GM19238 (cell line): ENCODE data around the gene RAPGEF3.

Experiments used
- DNase-seq: peaks from one replicate; pipeline ENCODE4 v3.0.0; 2011; ENCODE audit warnings: low spot score; ENCODE audit not compliant: insufficient read length

The RAPGEF3 gene

DNA sequence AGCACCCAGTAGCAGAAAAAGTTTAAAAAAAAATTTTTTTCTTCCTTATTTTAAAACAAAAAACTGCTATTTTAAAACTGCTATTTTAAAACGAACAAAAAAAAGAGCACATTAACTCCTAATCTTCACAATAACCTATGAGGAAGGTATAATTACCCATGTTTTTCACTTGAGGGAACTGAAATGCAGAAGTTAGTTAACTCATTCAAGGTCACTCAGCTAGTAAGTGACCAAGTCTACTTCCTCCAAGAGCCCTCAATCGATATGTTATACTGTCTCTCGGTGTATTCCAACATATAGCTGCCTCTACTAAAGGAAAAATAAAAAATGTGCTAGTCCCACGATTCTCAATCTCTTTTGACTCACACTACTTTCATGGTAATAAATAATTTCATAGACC, 60.6 kb downstream of the RAPGEF3 start:
- no peak for DNase-seq

DNA sequence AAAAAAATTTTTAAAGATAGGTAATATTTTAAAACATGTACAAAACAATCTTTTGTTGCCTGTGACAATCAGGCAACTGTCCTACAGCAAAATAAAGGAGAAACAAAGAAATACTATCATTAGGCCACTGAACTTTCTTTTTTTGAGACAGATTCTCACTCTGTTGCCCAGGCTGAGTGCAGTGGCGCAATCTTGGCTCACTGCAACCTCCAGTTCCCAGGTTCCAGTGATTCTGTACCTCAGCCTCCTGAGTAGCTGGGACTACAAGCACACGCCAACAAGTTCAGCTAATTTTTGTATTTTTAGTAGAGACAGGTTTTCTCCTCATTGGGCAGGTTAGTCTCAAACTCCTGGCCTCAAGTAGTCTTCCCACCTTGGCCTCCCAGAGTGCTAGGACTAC, 69.5 kb downstream of the RAPGEF3 start:
- DNase-seq: no peak

- DNase-seq: no peak
Observed at GRCh38 chr12:47687636-47688035, 71.0 kb downstream of the RAPGEF3 start.

GRCh38 chr12:47686645-47687240, 71.9 kb downstream of the RAPGEF3 start:
- no peak for DNase-seq
